DOHH2 (cell line): ENCODE measurements around the gene CRIM1.

ENCODE experiments used
- H3F3A ChIP-seq: fragments of 200-600 bp; sonication (generic), shearing (Covaris generic); 2 replicates; pipeline ENCODE4 v1.6.0; 2016; ENCODE audit warnings: antibody characterized with exemption, mild to moderate bottlenecking; ENCODE audit not compliant: control insufficient read depth, insufficient read depth
- H3K27ac ChIP-seq: fragments of 200-600 bp; sonication (generic); 2 replicates; pipeline ENCODE4 v1.5.1; 2014; ENCODE audit warnings: low read depth, mild to moderate bottlenecking, low read length, moderate library complexity
- H3K27me3 ChIP-seq: fragments of 200-600 bp; sonication (generic); 2 replicates; pipeline ENCODE4 v1.6.1; 2014; ENCODE audit warnings: mild to moderate bottlenecking, low read length, mixed read lengths; ENCODE audit not compliant: control insufficient read depth
- H3K36me3 ChIP-seq: fragments of 200-600 bp; sonication (generic); 2 replicates; pipeline ENCODE4 v1.6.1; 2014; ENCODE audit warnings: mild to moderate bottlenecking, low read length, moderate library complexity, mixed read lengths; ENCODE audit not compliant: control insufficient read depth
- H3K4me1 ChIP-seq: fragments of 200-600 bp; sonication (generic); 2 replicates; pipeline ENCODE4 v1.6.1; 2014; ENCODE audit warnings: mild to moderate bottlenecking, low read length, mixed read lengths; ENCODE audit not compliant: control insufficient read depth
- H3K4me2 ChIP-seq: fragments of 200-600 bp; sonication (generic); 2 replicates; pipeline ENCODE4 v1.6.0; 2014; ENCODE audit warnings: mild to moderate bottlenecking, low read length, moderate library complexity
- H3K4me3 ChIP-seq: fragments of 200-600 bp; sonication (generic); 2 replicates; pipeline ENCODE4 v1.5.1; 2014; ENCODE audit warnings: mild to moderate bottlenecking, low read length, mixed read lengths
- H3K79me2 ChIP-seq: fragments of 200-600 bp; sonication (generic); 2 replicates; pipeline ENCODE4 v1.6.1; 2014; ENCODE audit warnings: mild to moderate bottlenecking, low read length, mixed read lengths; ENCODE audit not compliant: control insufficient read depth
- H3K9me2 ChIP-seq: fragments of 200-600 bp; sonication (generic); replicated peaks from 2 replicates; pipeline ENCODE4 v1.6.1; 2014; ENCODE audit warnings: mild to moderate bottlenecking, low read length, mixed read lengths; ENCODE audit not compliant: control insufficient read depth
- H3K9me3 ChIP-seq: fragments of 200-600 bp; sonication (generic); 2 replicates; pipeline ENCODE4 v1.6.1; 2014; ENCODE audit warnings: antibody characterized with exemption, low read length, mixed read lengths; ENCODE audit not compliant: control insufficient read depth, insufficient read depth
- H4K20me1 ChIP-seq: fragments of 200-600 bp; sonication (generic); 2 replicates; pipeline ENCODE4 v1.6.0; 2014; ENCODE audit warnings: low read depth, mild to moderate bottlenecking, antibody characterized with exemption, low read length, moderate library complexity; ENCODE audit not compliant: control insufficient read depth, insufficient read depth
- EZH2phosphoT487 ChIP-seq: fragments of 200-600 bp; sonication (generic); IDR thresholded peaks from 2 replicates; pipeline ENCODE4 v1.6.1; 2017; ENCODE audit warnings: borderline replicate concordance, mild to moderate bottlenecking, antibody characterized with exemption, low read length, moderate library complexity, mixed read lengths
- TF ChIP-seq, protein P1 (sequence below): fragments of 200-600 bp; sonication (generic); IDR thresholded peaks from one replicate; pipeline ENCODE4 v1.5.1; 2014; ENCODE audit warnings: antibody characterized with exemption, mild to moderate bottlenecking, low read depth, low read length; ENCODE audit not compliant: poor library complexity, severe bottlenecking

Gene CRIM1

DNA sequence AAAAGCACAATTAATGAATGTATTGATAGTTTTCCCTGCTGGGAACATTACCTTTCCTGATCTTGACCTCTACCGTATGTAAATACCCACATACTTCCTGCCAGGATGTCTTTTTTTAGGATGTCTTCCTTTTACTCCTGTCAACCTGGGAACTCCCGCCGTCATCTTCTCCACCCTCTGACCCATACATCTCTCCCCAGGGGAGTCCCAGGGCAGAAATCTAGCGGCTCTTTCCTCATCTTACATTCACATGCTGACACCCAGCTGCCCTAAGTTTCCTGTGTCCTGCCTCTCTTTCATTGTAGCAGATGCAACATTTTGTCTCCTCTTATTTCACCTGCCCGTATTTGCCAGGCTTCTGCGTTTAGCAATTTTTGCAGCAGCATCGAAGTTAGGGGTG lies 107.8 kb downstream of the CRIM1 start:
- Histone ChIP-seq H3K79me2 (peaks cover 4% of the 10 kb centered on the region; the same call in 1 of the 2 replicates), H3K4me3 (no peak overlapping the region), H3K36me3 (peaks cover 60% of the 10 kb centered on the region), H3K27me3 (no peaks in the 10 kb centered on the region), H3K4me2 (no peak overlapping the region), H3F3A (no peaks in the 10 kb centered on the region), H3K4me1 (peaks cover 39% of the 10 kb centered on the region), H4K20me1 (no peaks in the 10 kb centered on the region; the same call in 1 of the 2 replicates), H3K27ac (no peak overlapping the region), H3K9me3 (no peaks in the 10 kb centered on the region), H3K9me2 (no peaks in the 10 kb centered on the region)
- TF ChIP-seq, protein P1, sequence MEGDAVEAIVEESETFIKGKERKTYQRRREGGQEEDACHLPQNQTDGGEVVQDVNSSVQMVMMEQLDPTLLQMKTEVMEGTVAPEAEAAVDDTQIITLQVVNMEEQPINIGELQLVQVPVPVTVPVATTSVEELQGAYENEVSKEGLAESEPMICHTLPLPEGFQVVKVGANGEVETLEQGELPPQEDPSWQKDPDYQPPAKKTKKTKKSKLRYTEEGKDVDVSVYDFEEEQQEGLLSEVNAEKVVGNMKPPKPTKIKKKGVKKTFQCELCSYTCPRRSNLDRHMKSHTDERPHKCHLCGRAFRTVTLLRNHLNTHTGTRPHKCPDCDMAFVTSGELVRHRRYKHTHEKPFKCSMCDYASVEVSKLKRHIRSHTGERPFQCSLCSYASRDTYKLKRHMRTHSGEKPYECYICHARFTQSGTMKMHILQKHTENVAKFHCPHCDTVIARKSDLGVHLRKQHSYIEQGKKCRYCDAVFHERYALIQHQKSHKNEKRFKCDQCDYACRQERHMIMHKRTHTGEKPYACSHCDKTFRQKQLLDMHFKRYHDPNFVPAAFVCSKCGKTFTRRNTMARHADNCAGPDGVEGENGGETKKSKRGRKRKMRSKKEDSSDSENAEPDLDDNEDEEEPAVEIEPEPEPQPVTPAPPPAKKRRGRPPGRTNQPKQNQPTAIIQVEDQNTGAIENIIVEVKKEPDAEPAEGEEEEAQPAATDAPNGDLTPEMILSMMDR = no peak
- no peak for TF ChIP-seq EZH2phosphoT487

DNA sequence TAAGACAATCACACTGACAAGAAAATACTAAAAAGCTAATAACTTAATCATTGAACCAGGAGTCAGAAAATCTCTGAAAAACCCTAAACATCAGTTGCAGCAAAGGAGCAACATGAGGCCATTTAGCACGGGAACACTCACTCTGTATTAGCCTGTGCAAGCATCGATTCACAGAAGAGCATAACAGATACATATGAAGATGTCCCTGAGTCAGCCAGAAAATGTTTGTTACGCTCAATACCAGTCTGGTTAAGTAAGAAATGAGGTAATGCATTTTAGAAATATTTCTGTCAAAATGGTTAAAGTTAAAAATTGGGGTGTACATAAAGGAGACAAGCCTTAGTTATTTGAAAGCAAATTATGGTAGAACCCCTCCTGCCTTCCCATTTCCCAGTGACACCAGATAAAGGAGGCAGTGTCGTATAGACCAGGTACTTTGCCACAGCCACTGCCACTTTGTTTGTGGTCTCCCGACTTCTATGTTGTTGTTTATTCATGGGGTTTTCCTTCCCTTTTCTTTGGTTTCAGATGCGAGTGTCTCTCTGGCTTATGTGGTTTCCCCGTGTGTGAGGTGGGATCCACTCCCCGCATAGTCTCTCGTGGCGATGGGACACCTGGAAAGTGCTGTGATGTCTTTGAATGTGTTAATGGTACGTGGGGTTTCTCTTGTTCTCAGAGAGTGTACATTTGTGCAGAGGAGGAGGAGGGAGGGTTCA lies 108.6 kb downstream of the CRIM1 start:
- no peak overlapping the region for H3K4me3 ChIP-seq
- TF ChIP-seq EZH2phosphoT487 = no peak
- TF ChIP-seq, protein P1 = no peak
- H3K79me2 ChIP-seq = peaks cover 4% of the 10 kb centered on the region; the same call in 1 of the 2 replicates
- no peaks in the 10 kb centered on the region for H3F3A ChIP-seq
- no peaks in the 10 kb centered on the region for H3K9me3 ChIP-seq
- no peak overlapping the region for H3K27ac ChIP-seq
- H3K4me2 ChIP-seq = no peak overlapping the region
- H3K4me1 ChIP-seq = peaks cover 46% of the 10 kb centered on the region
- H4K20me1 ChIP-seq = no peaks in the 10 kb centered on the region; the same call in 1 of the 2 replicates
- H3K27me3 ChIP-seq = no peaks in the 10 kb centered on the region
- H3K9me2 ChIP-seq = no peaks in the 10 kb centered on the region
- H3K36me3 ChIP-seq = peaks cover 65% of the 10 kb centered on the region

DNA sequence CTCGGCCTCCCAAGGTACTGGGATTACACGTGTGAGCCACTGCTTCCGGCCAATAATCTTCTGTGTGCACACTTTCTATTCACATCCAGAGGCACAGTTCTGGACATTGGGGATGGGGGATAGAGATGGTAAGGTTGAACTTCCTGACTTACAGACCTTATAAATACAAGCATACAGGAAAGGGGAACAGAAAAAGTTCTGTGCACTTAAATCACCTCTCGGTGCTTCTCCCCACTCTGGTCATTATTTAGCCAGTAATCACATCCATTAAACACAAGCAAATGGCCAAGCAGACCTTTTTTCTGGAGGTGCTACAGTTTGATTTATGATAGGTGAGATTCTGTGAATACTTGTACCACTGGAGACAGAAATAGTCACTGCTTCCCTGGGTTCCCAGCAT lies 110.6 kb downstream of the CRIM1 start:
- Histone ChIP-seq H3K27ac (no peak overlapping the region), H3K4me1 (peaks cover 36% of the 10 kb centered on the region), H3K27me3 (no peaks in the 10 kb centered on the region), H3K9me2 (no peaks in the 10 kb centered on the region), H3F3A (no peaks in the 10 kb centered on the region), H3K79me2 (peaks cover 4% of the 10 kb centered on the region; the same call in 1 of the 2 replicates), H3K36me3 (peaks cover 70% of the 10 kb centered on the region), H3K4me2 (no peak overlapping the region), H4K20me1 (no peaks in the 10 kb centered on the region), H3K4me3 (no peak overlapping the region), H3K9me3 (no peaks in the 10 kb centered on the region)
- TF ChIP-seq EZH2phosphoT487 = no peak
- TF ChIP-seq, protein P1 = no peak
